HepG2 (cell line): ENCODE results near the gene CAMTA2. TPM values are rescaled to one million over a fixed set of nuclear protein-coding genes. Genes with fewer than 3 reads are reported as not detected.

Experiments
- CBX5 ChIP-seq: sonication (generic); formaldehyde crosslinking; IDR thresholded peaks from 2 replicates; pipeline ENCODE4 v1.4.0; 2020; ENCODE audit warnings: missing genetic modification reagents, borderline replicate concordance
- GPN1 ChIP-seq: sonication (generic); formaldehyde crosslinking; IDR thresholded peaks from 2 replicates; pipeline ENCODE4 v1.5.1; 2020; ENCODE audit warnings: missing genetic modification reagents, borderline replicate concordance
- JUNB ChIP-seq: sonication (generic); formaldehyde crosslinking; IDR thresholded peaks from 2 replicates; pipeline ENCODE4 v1.8.0; 2022; ENCODE audit warnings: missing genetic modification reagents, mild to moderate bottlenecking, borderline replicate concordance
- MYC ChIP-seq: sonication (generic); formaldehyde crosslinking; IDR thresholded peaks from 2 replicates; pipeline ENCODE4 v1.9.0; 2021; ENCODE audit warnings: missing genetic modification reagents, borderline replicate concordance
- MZF1 ChIP-seq: sonication (generic); formaldehyde crosslinking; IDR thresholded peaks from 2 replicates; pipeline ENCODE4 v1.8.1; 2023; ENCODE audit warnings: mild to moderate bottlenecking, missing genetic modification reagents, borderline replicate concordance
- NCOR1 ChIP-seq: fragments of 200-600 bp; sonication (generic); IDR thresholded peaks from 2 replicates; pipeline ENCODE4 v1.7.0; 2017; ENCODE audit warnings: antibody characterized with exemption, low read length, borderline replicate concordance
- RBAK ChIP-seq: sonication (generic); formaldehyde crosslinking; IDR thresholded peaks from 2 replicates; pipeline ENCODE4 v1.5.1; 2020; ENCODE audit warnings: mild to moderate bottlenecking, missing genetic modification reagents
- RFXAP ChIP-seq: sonication (generic); formaldehyde crosslinking; IDR thresholded peaks from 2 replicates; pipeline ENCODE4 v1.4.0; 2020; ENCODE audit warnings: missing genetic modification reagents, borderline replicate concordance
- SIN3B ChIP-seq: fragments of 150-350 bp; IDR thresholded peaks from 2 replicates; pipeline ENCODE4 v1.6.1; 2014; ENCODE audit warnings: low read length
- SIX1 ChIP-seq: sonication (generic); formaldehyde crosslinking; IDR thresholded peaks from 2 replicates; pipeline ENCODE4 v1.4.0; 2020; ENCODE audit warnings: missing genetic modification reagents, borderline replicate concordance
- ZNF468 ChIP-seq: sonication (generic); formaldehyde crosslinking; IDR thresholded peaks from 2 replicates; pipeline ENCODE4 v1.8.0; 2022; ENCODE audit warnings: mild to moderate bottlenecking, moderate library complexity, missing genetic modification reagents
- polyA plus RNA-seq, 8 experiments: library from polyadenylated mRNA; depleted of rRNA in 3 of 8; stranded (reverse) in 7 of 8; unstranded in 1 of 8; fragments of >200 nt; fragmentation: Illumina TruSeq in 4 of 8; extraction: Trizol in 4 of 8; gene quantifications; 2 replicates each; pipeline versions ENCODE4 v1.2.1 to v1.2.3, GENCODE V29; 2011 to 2016; ENCODE audit warnings: low read depth in 4 of 8, missing spikeins in 1 of 8, mixed read lengths in 1 of 8; ENCODE audit not compliant: insufficient read depth in 1 of 8
- total RNA-seq, 5 experiments: library from RNA; depleted of rRNA; stranded (reverse); fragments of >200 nt; fragmentation: Illumina TruSeq; extraction: Trizol; gene quantifications; 2 replicates each; pipeline ENCODE4 v1.2.3, GENCODE V29; 2016; ENCODE audit warnings: low read depth in 1 of 5
- TF ChIP-seq, protein P1 (sequence below): sonication (generic); formaldehyde crosslinking; IDR thresholded peaks from 2 replicates; pipeline ENCODE4 v1.8.1; 2023; ENCODE audit warnings: missing genetic modification reagents, mild to moderate bottlenecking, borderline replicate concordance
- TF ChIP-seq, protein P2 (sequence below): sonication (generic); formaldehyde crosslinking; IDR thresholded peaks from 2 replicates; pipeline ENCODE4 v1.4.0; 2020; ENCODE audit warnings: mild to moderate bottlenecking, missing genetic modification reagents
- TF ChIP-seq, protein P3 (sequence below): sonication (generic); formaldehyde crosslinking; IDR thresholded peaks from 2 replicates; pipeline ENCODE4 v1.5.0; 2020; ENCODE audit warnings: mild to moderate bottlenecking, missing genetic modification reagents, moderate library complexity
- TF ChIP-seq, protein P4 (sequence below): sonication (generic); formaldehyde crosslinking; IDR thresholded peaks from 2 replicates; pipeline ENCODE4 v1.4.0; 2020; ENCODE audit warnings: missing genetic modification reagents, borderline replicate concordance
- TF ChIP-seq, protein P5 (sequence below): IDR thresholded peaks from 2 replicates; pipeline ENCODE4 v1.6.1; 2016; ENCODE audit warnings: mild to moderate bottlenecking
- TF ChIP-seq, protein P6 (sequence below): sonication (generic); formaldehyde crosslinking; IDR thresholded peaks from 2 replicates; pipeline ENCODE4 v1.8.0; 2022; ENCODE audit warnings: mild to moderate bottlenecking, missing genetic modification reagents

CAMTA2 gene
- total and polyA plus RNA-seq, 2 of the 13 experiments (the other 11 are each of a cell fraction or from before 2014, with no cell fraction given), result 4.1 to 7.1 TPM

DNA sequence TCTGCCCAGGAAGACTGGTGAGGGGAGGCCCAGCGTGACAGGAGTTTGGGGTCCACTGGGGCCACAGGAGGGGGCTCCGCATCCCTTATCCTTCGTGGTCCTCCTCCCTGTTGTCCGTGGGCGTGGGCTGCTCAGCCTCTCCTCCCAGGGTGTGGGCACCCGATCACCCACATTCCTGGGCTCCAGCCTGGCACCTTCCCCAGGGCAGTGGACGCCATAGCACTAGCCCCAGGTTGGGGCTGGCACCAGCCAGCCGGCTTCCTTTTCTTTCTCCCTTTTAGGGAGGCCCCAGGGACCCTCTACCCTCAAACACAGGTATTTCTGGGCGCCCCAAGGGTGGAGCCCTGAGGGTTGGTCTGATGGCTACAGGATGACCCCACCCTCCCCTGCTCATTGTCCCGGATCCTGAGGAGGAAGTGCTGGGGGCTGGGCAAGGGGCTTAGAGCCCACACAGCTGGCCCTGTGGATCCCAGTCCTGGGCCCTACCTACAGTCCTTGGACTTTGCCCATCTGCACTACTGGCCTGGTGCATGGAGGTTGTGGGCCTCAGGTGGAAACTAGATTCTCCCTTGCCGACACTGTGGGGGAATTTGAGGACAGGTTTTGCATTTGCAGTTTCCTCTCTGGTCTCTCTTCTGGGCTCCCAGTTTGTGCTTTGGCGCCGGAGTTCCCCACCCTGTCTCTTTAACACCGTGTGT is 11.4 kb upstream of the CAMTA2 start (continued):
- TF ChIP-seq, protein P1, sequence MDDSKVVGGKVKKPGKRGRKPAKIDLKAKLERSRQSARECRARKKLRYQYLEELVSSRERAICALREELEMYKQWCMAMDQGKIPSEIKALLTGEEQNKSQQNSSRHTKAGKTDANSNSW (CRISPR knock-in tag), result no peak
- TF ChIP-seq SIX1, result 0 out of 2 replicates have a peak, but pooled peaks have one; percentile 26
- TF ChIP-seq, protein P2, sequence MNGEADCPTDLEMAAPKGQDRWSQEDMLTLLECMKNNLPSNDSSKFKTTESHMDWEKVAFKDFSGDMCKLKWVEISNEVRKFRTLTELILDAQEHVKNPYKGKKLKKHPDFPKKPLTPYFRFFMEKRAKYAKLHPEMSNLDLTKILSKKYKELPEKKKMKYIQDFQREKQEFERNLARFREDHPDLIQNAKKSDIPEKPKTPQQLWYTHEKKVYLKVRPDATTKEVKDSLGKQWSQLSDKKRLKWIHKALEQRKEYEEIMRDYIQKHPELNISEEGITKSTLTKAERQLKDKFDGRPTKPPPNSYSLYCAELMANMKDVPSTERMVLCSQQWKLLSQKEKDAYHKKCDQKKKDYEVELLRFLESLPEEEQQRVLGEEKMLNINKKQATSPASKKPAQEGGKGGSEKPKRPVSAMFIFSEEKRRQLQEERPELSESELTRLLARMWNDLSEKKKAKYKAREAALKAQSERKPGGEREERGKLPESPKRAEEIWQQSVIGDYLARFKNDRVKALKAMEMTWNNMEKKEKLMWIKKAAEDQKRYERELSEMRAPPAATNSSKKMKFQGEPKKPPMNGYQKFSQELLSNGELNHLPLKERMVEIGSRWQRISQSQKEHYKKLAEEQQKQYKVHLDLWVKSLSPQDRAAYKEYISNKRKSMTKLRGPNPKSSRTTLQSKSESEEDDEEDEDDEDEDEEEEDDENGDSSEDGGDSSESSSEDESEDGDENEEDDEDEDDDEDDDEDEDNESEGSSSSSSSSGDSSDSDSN, result peak; percentile 53; the same call in 1 of the 2 replicates
- no peak; the same call in 1 of the 2 replicates for TF ChIP-seq JUNB (CRISPR knock-in tag)
- TF ChIP-seq, protein P3, sequence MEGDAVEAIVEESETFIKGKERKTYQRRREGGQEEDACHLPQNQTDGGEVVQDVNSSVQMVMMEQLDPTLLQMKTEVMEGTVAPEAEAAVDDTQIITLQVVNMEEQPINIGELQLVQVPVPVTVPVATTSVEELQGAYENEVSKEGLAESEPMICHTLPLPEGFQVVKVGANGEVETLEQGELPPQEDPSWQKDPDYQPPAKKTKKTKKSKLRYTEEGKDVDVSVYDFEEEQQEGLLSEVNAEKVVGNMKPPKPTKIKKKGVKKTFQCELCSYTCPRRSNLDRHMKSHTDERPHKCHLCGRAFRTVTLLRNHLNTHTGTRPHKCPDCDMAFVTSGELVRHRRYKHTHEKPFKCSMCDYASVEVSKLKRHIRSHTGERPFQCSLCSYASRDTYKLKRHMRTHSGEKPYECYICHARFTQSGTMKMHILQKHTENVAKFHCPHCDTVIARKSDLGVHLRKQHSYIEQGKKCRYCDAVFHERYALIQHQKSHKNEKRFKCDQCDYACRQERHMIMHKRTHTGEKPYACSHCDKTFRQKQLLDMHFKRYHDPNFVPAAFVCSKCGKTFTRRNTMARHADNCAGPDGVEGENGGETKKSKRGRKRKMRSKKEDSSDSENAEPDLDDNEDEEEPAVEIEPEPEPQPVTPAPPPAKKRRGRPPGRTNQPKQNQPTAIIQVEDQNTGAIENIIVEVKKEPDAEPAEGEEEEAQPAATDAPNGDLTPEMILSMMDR (CRISPR knock-in tag), result peak; percentile 31; the same call in 1 of the 2 replicates
- TF ChIP-seq, protein P4, sequence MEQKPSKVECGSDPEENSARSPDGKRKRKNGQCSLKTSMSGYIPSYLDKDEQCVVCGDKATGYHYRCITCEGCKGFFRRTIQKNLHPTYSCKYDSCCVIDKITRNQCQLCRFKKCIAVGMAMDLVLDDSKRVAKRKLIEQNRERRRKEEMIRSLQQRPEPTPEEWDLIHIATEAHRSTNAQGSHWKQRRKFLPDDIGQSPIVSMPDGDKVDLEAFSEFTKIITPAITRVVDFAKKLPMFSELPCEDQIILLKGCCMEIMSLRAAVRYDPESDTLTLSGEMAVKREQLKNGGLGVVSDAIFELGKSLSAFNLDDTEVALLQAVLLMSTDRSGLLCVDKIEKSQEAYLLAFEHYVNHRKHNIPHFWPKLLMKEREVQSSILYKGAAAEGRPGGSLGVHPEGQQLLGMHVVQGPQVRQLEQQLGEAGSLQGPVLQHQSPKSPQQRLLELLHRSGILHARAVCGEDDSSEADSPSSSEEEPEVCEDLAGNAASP, result peak; percentile 96; the same call in 1 of the 2 replicates
- no peak for TF ChIP-seq SIN3B
- no peak for TF ChIP-seq RFXAP
- no peak for TF ChIP-seq CBX5
- no peak for TF ChIP-seq GPN1 (CRISPR knock-in tag)
- TF ChIP-seq MYC, result peak; percentile 68; the same call in 1 of the 2 replicates
- TF ChIP-seq NCOR1, result peak; percentile 81
- no peak for TF ChIP-seq RBAK (CRISPR knock-in tag)
- TF ChIP-seq, protein P5, sequence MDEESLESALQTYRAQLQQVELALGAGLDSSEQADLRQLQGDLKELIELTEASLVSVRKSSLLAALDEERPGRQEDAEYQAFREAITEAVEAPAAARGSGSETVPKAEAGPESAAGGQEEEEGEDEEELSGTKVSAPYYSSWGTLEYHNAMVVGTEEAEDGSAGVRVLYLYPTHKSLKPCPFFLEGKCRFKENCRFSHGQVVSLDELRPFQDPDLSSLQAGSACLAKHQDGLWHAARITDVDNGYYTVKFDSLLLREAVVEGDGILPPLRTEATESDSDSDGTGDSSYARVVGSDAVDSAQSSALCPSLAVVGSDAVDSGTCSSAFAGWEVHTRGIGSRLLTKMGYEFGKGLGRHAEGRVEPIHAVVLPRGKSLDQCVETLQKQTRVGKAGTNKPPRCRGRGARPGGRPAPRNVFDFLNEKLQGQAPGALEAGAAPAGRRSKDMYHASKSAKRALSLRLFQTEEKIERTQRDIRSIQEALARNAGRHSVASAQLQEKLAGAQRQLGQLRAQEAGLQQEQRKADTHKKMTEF (CRISPR knock-in tag), result peak; percentile 87; the same call in 1 of the 2 replicates
- TF ChIP-seq, protein P6, sequence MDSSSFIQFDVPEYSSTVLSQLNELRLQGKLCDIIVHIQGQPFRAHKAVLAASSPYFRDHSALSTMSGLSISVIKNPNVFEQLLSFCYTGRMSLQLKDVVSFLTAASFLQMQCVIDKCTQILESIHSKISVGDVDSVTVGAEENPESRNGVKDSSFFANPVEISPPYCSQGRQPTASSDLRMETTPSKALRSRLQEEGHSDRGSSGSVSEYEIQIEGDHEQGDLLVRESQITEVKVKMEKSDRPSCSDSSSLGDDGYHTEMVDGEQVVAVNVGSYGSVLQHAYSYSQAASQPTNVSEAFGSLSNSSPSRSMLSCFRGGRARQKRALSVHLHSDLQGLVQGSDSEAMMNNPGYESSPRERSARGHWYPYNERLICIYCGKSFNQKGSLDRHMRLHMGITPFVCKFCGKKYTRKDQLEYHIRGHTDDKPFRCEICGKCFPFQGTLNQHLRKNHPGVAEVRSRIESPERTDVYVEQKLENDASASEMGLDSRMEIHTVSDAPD (CRISPR knock-in tag), result peak; percentile 66; the same call in 1 of the 2 replicates
- no peak for TF ChIP-seq MZF1 (CRISPR knock-in tag)
- no peak for TF ChIP-seq ZNF468 (CRISPR knock-in tag)
